Measurements from ENCODE around the gene LTB4R2. TPM values are rescaled to one million over a fixed set of nuclear protein-coding genes. Genes with fewer than 3 reads are reported as not detected.

LTB4R2 gene
- polyA plus RNA-seq, 1 experiment = 1.6 TPM

DNA sequence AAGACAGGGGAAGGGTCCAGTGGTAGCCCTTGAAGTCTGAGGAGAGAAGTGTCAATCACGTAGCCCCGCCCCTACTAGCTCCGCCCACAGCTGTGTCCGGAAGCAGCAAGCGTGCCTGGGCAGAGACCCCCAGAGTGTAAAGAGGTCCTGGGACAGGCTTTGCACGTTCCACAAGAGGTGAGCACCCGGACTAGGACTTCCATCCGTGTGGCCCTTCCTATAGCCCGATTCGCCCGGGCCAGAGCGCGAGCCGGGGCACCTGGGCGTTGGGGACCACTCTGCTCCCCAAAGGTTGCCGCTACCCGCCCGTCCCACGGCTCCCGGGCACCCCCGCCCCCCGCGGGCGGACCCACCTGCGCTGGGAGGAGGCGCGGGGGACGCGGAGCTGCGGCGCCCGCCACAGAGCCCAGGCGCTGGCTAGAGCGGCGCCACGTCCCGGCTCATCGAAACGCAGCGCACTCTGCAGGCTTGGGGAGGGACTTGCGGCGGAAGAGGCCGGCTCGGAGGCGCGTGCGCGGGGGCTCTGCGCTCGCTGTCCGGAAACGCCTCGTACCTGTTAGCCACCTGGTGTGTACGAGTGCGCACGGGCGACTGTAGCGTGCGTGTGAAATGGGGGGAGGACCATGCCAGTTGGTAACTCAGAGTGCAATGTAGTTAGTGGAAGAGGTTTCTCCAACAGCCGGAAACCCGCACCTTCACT, 38.7 kb upstream of the LTB4R2 start, which contains the start of gene RABGGTA:
RABGGTA (minus strand) TSS at position 464 of the 700 bp plus-strand sequence. CDS start 482 bp downstream, outside the sequence.
- TF ChIP-seq, protein P1, sequence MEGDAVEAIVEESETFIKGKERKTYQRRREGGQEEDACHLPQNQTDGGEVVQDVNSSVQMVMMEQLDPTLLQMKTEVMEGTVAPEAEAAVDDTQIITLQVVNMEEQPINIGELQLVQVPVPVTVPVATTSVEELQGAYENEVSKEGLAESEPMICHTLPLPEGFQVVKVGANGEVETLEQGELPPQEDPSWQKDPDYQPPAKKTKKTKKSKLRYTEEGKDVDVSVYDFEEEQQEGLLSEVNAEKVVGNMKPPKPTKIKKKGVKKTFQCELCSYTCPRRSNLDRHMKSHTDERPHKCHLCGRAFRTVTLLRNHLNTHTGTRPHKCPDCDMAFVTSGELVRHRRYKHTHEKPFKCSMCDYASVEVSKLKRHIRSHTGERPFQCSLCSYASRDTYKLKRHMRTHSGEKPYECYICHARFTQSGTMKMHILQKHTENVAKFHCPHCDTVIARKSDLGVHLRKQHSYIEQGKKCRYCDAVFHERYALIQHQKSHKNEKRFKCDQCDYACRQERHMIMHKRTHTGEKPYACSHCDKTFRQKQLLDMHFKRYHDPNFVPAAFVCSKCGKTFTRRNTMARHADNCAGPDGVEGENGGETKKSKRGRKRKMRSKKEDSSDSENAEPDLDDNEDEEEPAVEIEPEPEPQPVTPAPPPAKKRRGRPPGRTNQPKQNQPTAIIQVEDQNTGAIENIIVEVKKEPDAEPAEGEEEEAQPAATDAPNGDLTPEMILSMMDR (IDR thresholded peaks at IDR 0.05; ENCODE audit: insufficient read depth, low read depth, low read length) = peak; percentile 76
- POLR2A ChIA-PET = no interaction called here
- H3K36me3 ChIP-seq (ENCODE audit: control insufficient read depth, insufficient read depth, low read length) = peaks cover 16% of the 10 kb centered on the region
- H3K4me3 ChIP-seq (ENCODE audit: low read depth, low read length) = peak within 1 kb of the TSS; percentile 91
- CTCF ChIA-PET = interaction anchor here (0.8 to 4.1 kb wide), 13 partner anchors 9 to 39 kb away, joined by 3 to 29 read pairs (median 9); partner anchors contain the start of genes CIDEB, GMPR2, NEDD8 and TGM1
- H3K27me3 ChIP-seq (ENCODE audit: control insufficient read depth, insufficient read depth, low read length) = no peaks in the 10 kb centered on the region
- no peak for DNase-seq (ENCODE audit: low read depth)

DNA sequence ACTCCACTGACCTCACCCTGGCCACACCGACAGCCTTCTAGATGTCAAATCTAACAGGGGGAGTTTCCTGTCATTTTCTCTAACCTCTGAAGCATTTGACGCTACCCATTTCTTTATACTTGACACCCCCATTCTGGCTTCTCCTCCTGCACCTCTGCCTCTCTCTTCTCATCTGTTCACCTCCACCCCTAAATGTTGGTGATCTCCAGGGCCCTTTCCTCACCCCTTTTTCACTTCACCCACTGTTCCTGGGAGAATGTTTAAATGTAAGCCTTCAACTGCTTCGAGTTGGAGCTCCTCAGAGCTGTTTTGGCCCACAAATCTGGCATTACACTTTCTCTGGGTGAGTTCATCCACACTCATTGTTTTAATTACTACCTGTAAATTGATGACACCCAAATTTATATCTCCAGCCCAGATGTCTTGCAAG, 38.1 kb upstream of the LTB4R2 start:
- TF ChIP-seq, protein P1 (IDR thresholded peaks at IDR 0.05; ENCODE audit: insufficient read depth, low read depth, low read length) = no peak
- peak overlapping the region; percentile 91 for H3K4me3 ChIP-seq (ENCODE audit: low read depth, low read length)
- CTCF ChIA-PET = interaction anchor here (1.6 to 4.1 kb wide), 9 partner anchors 9 to 36 kb away, joined by 7 to 29 read pairs (median 11); partner anchors contain the start of genes CIDEB, TGM1 and TINF2
- POLR2A ChIA-PET = no interaction called here
- no peak for DNase-seq (ENCODE audit: low read depth)
- no peaks in the 10 kb centered on the region for H3K27me3 ChIP-seq (ENCODE audit: control insufficient read depth, insufficient read depth, low read length)
- H3K36me3 ChIP-seq (ENCODE audit: control insufficient read depth, insufficient read depth, low read length) = peaks cover 13% of the 10 kb centered on the region

DNA sequence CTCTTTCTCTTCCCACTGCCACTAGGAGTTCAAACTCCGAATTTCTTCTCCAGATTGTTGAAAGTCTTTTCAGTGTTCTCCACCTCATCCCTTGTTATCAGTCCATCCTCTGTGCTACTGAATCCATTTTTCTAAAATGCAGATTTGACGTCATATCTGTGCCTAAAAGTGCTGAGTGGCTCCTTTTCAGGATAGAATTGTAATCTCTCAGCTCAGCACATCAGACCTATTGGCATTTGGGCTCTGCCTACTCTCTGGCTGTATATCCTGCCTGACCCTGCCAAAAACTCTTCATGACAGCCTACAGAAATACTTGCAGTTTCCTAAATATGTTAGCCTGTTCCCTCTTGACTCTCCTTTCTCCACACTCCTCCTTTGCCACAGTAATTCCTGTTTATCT, 37.5 kb upstream of the LTB4R2 start:
- POLR2A ChIA-PET = no interaction called here
- no peak for DNase-seq (ENCODE audit: low read depth)
- no peaks in the 10 kb centered on the region for H3K27me3 ChIP-seq (ENCODE audit: control insufficient read depth, insufficient read depth, low read length)
- CTCF ChIA-PET = interaction anchor here (2.0 to 4.1 kb wide), 7 partner anchors 8 to 35 kb away, joined by 8 to 29 read pairs (median 16); partner anchors contain the start of genes CIDEB, TGM1 and TINF2
- TF ChIP-seq, protein P1 (IDR thresholded peaks at IDR 0.05; ENCODE audit: insufficient read depth, low read depth, low read length) = no peak
- peaks cover 10% of the 10 kb centered on the region for H3K36me3 ChIP-seq (ENCODE audit: control insufficient read depth, insufficient read depth, low read length)
- no peak overlapping the region for H3K4me3 ChIP-seq (ENCODE audit: low read depth, low read length)

DNA sequence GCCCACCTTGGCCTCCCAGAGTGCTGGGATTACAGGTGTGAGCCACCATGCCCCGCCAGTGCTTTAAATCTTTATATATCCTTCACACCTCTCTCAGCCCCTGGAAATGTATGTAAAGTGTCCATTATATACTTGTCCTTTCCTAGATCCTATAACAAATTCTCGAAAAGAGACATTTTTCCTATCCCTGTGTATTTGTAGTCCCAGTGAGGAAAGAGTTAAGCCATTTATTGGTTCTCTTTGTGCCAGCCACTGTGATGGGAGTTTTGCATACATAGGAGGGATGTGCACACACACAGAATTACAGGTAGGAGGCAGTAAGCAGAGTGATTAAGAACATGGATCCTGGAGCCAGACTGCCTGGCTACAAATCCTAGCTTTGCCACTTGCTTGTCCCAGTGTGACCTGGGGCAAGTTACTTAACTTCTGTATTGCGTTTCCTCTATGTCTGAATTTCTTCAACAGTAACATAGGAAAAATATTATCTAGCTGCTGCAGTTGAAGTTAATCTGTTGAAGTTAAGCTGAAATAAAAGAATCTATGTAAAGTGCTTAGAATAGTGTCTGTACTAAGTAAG, 36.4 kb upstream of the LTB4R2 start:
- no peak overlapping the region for H3K4me3 ChIP-seq (ENCODE audit: low read depth, low read length)
- peaks cover 6% of the 10 kb centered on the region for H3K36me3 ChIP-seq (ENCODE audit: control insufficient read depth, insufficient read depth, low read length)
- H3K27me3 ChIP-seq (ENCODE audit: control insufficient read depth, insufficient read depth, low read length) = no peaks in the 10 kb centered on the region
- no peak for DNase-seq (ENCODE audit: low read depth)
- POLR2A ChIA-PET = no interaction called here
- CTCF ChIA-PET = interaction anchor here (0.8 to 3.2 kb wide), 6 partner anchors 11 to 34 kb away, joined by 3 to 12 read pairs (median 3); partner anchors contain the start of genes CIDEB, NOP9 and TINF2
- TF ChIP-seq, protein P1 (IDR thresholded peaks at IDR 0.05; ENCODE audit: insufficient read depth, low read depth, low read length) = no peak

DNA sequence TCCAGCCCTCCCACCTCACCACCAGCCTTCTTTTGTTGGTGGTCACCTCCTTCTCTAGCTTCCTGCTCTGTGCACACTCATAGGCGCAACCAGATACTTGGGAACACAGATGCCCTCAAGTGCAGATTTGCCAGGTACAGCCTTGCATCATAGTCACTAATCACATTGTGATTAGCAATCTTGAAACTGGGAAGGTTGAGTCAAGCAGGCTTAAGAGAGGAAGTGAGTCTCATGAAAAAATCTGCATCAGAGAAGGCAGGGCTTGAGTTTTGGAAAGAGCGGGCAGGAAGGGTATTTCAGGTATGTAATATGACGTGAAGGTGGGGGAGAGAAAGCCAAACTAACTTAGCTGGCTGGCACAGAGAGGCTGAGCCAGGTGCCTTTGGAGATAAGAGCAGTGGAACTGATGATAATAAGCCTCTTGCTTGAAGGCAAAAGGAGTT, 35.8 kb upstream of the LTB4R2 start:
- Histone ChIP-seq H3K27me3 (ENCODE audit: control insufficient read depth, insufficient read depth, low read length) (no peaks in the 10 kb centered on the region), H3K36me3 (ENCODE audit: control insufficient read depth, insufficient read depth, low read length) (peaks cover 2% of the 10 kb centered on the region; the same call in 1 of the 2 replicates), H3K4me3 (ENCODE audit: low read depth, low read length) (no peak overlapping the region)
- POLR2A ChIA-PET = no interaction called here
- CTCF ChIA-PET = interaction anchor here (0.8 to 3.2 kb wide), 6 partner anchors 11 to 33 kb away, joined by 3 to 12 read pairs (median 3); partner anchors contain the start of genes CIDEB, NOP9 and TINF2
- TF ChIP-seq, protein P1 (IDR thresholded peaks at IDR 0.05; ENCODE audit: insufficient read depth, low read depth, low read length) = no peak
- no peak for DNase-seq (ENCODE audit: low read depth)

All from BJ (cell line).